ENCODE data around the gene PPM1H. TPM values are rescaled to one million over a fixed set of nuclear protein-coding genes. Genes with fewer than 3 reads are reported as not detected.

The PPM1H gene
- total RNA-seq, 1 experiment from 2014 or later: 12.0 TPM

GRCh38 chr12:62728741-62729140 is 206.2 kb downstream of the PPM1H start:
- Histone ChIP-seq H2AFZ (ENCODE audit: low read length) (no peak overlapping the region), H3K9me2 (replicated peaks; ENCODE audit: low read length) (no peaks in the 10 kb centered on the region), H3K36me3 (ENCODE audit: low read depth, low read length) (no peaks in the 10 kb centered on the region), H3K79me2 (ENCODE audit: low read length) (no peaks in the 10 kb centered on the region), H3K27me3 (ENCODE audit: low read length) (no peaks in the 10 kb centered on the region), H3K9ac (ENCODE audit: low read length) (no peak overlapping the region), H3K27ac (ENCODE audit: low read length) (no peak overlapping the region), H4K20me1 (ENCODE audit: low read length) (no peaks in the 10 kb centered on the region), H3F3A (ENCODE audit: low read length, unreplicated experiment) (peaks cover 3% of the 10 kb centered on the region), H3K4me1 (ENCODE audit: insufficient read depth, low read length) (peaks cover 62% of the 10 kb centered on the region), H3K9me3 (ENCODE audit: low read length) (no peaks in the 10 kb centered on the region), H3K4me2 (ENCODE audit: low read length) (no peak overlapping the region), H3K4me3 (ENCODE audit: low read length) (no peak overlapping the region)
- no peak for DNase-seq
- intact Hi-C loops (cut with micrococcal nuclease): loop anchor here (5.0 kb wide), 1 partner anchor 126 kb away; no protein-coding TSS in a partner anchor
- CTCF ChIA-PET: no interaction called here
- no peak for TF ChIP-seq EZH2phosphoT487 (IDR thresholded peaks at IDR 0.05; ENCODE audit: borderline replicate concordance, low read length)
- no peak for TF ChIP-seq CTCF (conservative IDR thresholded peaks at IDR 0.05; ENCODE audit: low read depth, low read length)
- no peak for TF ChIP-seq EZH2 (IDR thresholded peaks at IDR 0.05; ENCODE audit: low read length, unreplicated experiment)
- ATAC-seq: no peak
- no TSS peak for BruUV-seq (replicated peaks)
- POLR2A ChIA-PET (ENCODE audit: unreplicated experiment): no interaction called here

GRCh38 chr12:62726471-62726980 is 208.4 kb downstream of the PPM1H start:
- no peaks in the 10 kb centered on the region for H3K79me2 ChIP-seq (ENCODE audit: low read length)
- no TSS peak for BruUV-seq (replicated peaks)
- H3K9me2 ChIP-seq (replicated peaks; ENCODE audit: low read length): no peaks in the 10 kb centered on the region
- TF ChIP-seq EZH2phosphoT487 (IDR thresholded peaks at IDR 0.05; ENCODE audit: borderline replicate concordance, low read length) (no peak), CTCF (conservative IDR thresholded peaks at IDR 0.05; ENCODE audit: low read depth, low read length) (no peak), EZH2 (IDR thresholded peaks at IDR 0.05; ENCODE audit: low read length, unreplicated experiment) (no peak)
- DNase-seq (no peak), ATAC-seq (no peak)
- no peaks in the 10 kb centered on the region for H3K9me3 ChIP-seq (ENCODE audit: low read length)
- no peaks in the 10 kb centered on the region for H4K20me1 ChIP-seq (ENCODE audit: low read length)
- POLR2A ChIA-PET (ENCODE audit: unreplicated experiment): no interaction called here
- H2AFZ ChIP-seq (ENCODE audit: low read length): no peak overlapping the region
- intact Hi-C loops (cut with micrococcal nuclease): loop anchor here (5.0 kb wide), 1 partner anchor 124 kb away; no protein-coding TSS in a partner anchor
- peaks cover 57% of the 10 kb centered on the region for H3K4me1 ChIP-seq (ENCODE audit: insufficient read depth, low read length)
- no peaks in the 10 kb centered on the region for H3K36me3 ChIP-seq (ENCODE audit: low read depth, low read length)
- H3K27me3 ChIP-seq (ENCODE audit: low read length): no peaks in the 10 kb centered on the region
- no peak overlapping the region for H3K9ac ChIP-seq (ENCODE audit: low read length)
- peaks cover 3% of the 10 kb centered on the region for H3F3A ChIP-seq (ENCODE audit: low read length, unreplicated experiment)
- no peak overlapping the region for H3K4me3 ChIP-seq (ENCODE audit: low read length)
- peak overlapping the region; percentile 81; the same call in 1 of the 2 replicates for H3K27ac ChIP-seq (ENCODE audit: low read length)
- CTCF ChIA-PET: no interaction called here
- H3K4me2 ChIP-seq (ENCODE audit: low read length): peak overlapping the region; percentile 70; the same call in 1 of the 2 replicates

GRCh38 chr12:62725781-62726180 is 209.2 kb downstream of the PPM1H start:
- no peak for TF ChIP-seq EZH2phosphoT487 (IDR thresholded peaks at IDR 0.05; ENCODE audit: borderline replicate concordance, low read length)
- ATAC-seq: peak; percentile 8; the same call in 1 of the 2 replicates

More at GRCh38 chr12:62725781-62726180, 209.2 kb downstream of the PPM1H start:
- peak; percentile 28 for DNase-seq
- no peak overlapping the region for H2AFZ ChIP-seq (ENCODE audit: low read length)
- peaks cover 3% of the 10 kb centered on the region for H3F3A ChIP-seq (ENCODE audit: low read length, unreplicated experiment)
- H3K9ac ChIP-seq (ENCODE audit: low read length): no peak overlapping the region
- POLR2A ChIA-PET (ENCODE audit: unreplicated experiment): no interaction called here
- no peaks in the 10 kb centered on the region for H3K9me2 ChIP-seq (replicated peaks; ENCODE audit: low read length)
- H3K4me3 ChIP-seq (ENCODE audit: low read length): no peak overlapping the region
- H3K79me2 ChIP-seq (ENCODE audit: low read length): no peaks in the 10 kb centered on the region
- peaks cover 53% of the 10 kb centered on the region for H3K4me1 ChIP-seq (ENCODE audit: insufficient read depth, low read length)
- intact Hi-C loops (cut with micrococcal nuclease): loop anchor here (2.0 to 5.0 kb wide), 2 partner anchors 61 to 123 kb away; no protein-coding TSS in a partner anchor
- peak overlapping the region; percentile 70 for H3K4me2 ChIP-seq (ENCODE audit: low read length)
- H3K36me3 ChIP-seq (ENCODE audit: low read depth, low read length): no peaks in the 10 kb centered on the region
- H3K9me3 ChIP-seq (ENCODE audit: low read length): no peaks in the 10 kb centered on the region
- no peaks in the 10 kb centered on the region for H3K27me3 ChIP-seq (ENCODE audit: low read length)
- CTCF ChIA-PET: no interaction called here
- H4K20me1 ChIP-seq (ENCODE audit: low read length): no peaks in the 10 kb centered on the region
- peak overlapping the region; percentile 81 for H3K27ac ChIP-seq (ENCODE audit: low read length)
- no TSS peak for BruUV-seq (replicated peaks)
